PFSK-1 (cell line): ENCODE results near the gene DDX24.

ENCODE experiments used
- POLR2AphosphoS5 ChIP-seq: IDR thresholded peaks from 2 replicates; pipeline ENCODE4 v1.6.1; 2012; ENCODE audit warnings: low read depth, mild to moderate bottlenecking, control low read depth, low read length, moderate library complexity
- SIN3A ChIP-seq: IDR thresholded peaks from 2 replicates; pipeline ENCODE4 v1.6.1; 2012; ENCODE audit warnings: mild to moderate bottlenecking, low read length, moderate library complexity, borderline replicate concordance; ENCODE audit not compliant: insufficient read depth
- TAF1 ChIP-seq: IDR thresholded peaks from 2 replicates; pipeline ENCODE4 v1.6.1; 2012; ENCODE audit warnings: low read length, control low read depth, borderline replicate concordance; ENCODE audit not compliant: insufficient read depth
- TF ChIP-seq, protein P1 (sequence below), 2 experiments: IDR thresholded peaks; 2 replicates each; pipeline versions ENCODE4 v1.6.1 to v1.8.0; 2011 to 2012; ENCODE audit warnings: low read depth in 2 of 2, low read length in 2 of 2, control low read depth in 1 of 2, inconsistent platforms in 1 of 2, mild to moderate bottlenecking in 1 of 2, moderate library complexity in 1 of 2; ENCODE audit not compliant: insufficient read depth in 1 of 2

- TF ChIP-seq POLR2AphosphoS5 (no peak), TAF1 (no peak), SIN3A (no peak)
- TF ChIP-seq, protein P1, sequence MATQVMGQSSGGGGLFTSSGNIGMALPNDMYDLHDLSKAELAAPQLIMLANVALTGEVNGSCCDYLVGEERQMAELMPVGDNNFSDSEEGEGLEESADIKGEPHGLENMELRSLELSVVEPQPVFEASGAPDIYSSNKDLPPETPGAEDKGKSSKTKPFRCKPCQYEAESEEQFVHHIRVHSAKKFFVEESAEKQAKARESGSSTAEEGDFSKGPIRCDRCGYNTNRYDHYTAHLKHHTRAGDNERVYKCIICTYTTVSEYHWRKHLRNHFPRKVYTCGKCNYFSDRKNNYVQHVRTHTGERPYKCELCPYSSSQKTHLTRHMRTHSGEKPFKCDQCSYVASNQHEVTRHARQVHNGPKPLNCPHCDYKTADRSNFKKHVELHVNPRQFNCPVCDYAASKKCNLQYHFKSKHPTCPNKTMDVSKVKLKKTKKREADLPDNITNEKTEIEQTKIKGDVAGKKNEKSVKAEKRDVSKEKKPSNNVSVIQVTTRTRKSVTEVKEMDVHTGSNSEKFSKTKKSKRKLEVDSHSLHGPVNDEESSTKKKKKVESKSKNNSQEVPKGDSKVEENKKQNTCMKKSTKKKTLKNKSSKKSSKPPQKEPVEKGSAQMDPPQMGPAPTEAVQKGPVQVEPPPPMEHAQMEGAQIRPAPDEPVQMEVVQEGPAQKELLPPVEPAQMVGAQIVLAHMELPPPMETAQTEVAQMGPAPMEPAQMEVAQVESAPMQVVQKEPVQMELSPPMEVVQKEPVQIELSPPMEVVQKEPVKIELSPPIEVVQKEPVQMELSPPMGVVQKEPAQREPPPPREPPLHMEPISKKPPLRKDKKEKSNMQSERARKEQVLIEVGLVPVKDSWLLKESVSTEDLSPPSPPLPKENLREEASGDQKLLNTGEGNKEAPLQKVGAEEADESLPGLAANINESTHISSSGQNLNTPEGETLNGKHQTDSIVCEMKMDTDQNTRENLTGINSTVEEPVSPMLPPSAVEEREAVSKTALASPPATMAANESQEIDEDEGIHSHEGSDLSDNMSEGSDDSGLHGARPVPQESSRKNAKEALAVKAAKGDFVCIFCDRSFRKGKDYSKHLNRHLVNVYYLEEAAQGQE (IDR thresholded peaks at IDR 0.05; ENCODE audit: insufficient read depth in 1 of 2, low read depth in 2 of 2, low read length in 2 of 2): no peak
Measured at GRCh38 chr14:94056579-94057308, 24.3 kb downstream of the DDX24 start.
